HCT116 (cell line): ENCODE data around the gene THSD4. TPM values are rescaled to one million over a fixed set of nuclear protein-coding genes. Genes with fewer than 3 reads are reported as not detected.

ENCODE experiments used
- ATAC-seq: fragments of 200-7000 bp; cut with Tn5 transposase; 2 replicates; pipeline ENCODE4 v1.9.1; 2020; ENCODE audit warnings: mild to moderate bottlenecking, moderate library complexity
- BruUV-seq: library from RNA; stranded (reverse); fragments of 400-500 nt; replicated peaks from 2 replicates; lab custom pipeline; 2021; lab: Mats Ljungman, UMichigan
- CTCF ChIA-PET: fragments of 300-600 bp; sonication (Branson Sonifier 250); formaldehyde crosslinking; loops from one replicate; lab custom pipeline; 2021; ENCODE audit warnings: antibody characterized with exemption; lab: Charles Lee
- POLR2A ChIA-PET: fragments of 300-600, 350-600 bp; sonication (Branson Sonifier 250); formaldehyde crosslinking; loops from one replicate; lab custom pipeline; 2021; ENCODE audit warnings: antibody characterized with exemption; lab: Charles Lee
- RAD21 ChIA-PET, 2 experiments: fragments of 300-600 bp; sonication (Branson Sonifier 250); formaldehyde crosslinking; loops; one replicate each; lab custom pipeline; 2023; ENCODE audit warnings: low total read pairs in 2 of 2; ENCODE audit not compliant: uncharacterized antibody in 2 of 2, unreplicated experiment in 2 of 2, low non-redundant PET in 1 of 2; lab: Charles Lee
- DNase-seq: peaks from one replicate; pipeline ENCODE4 v3.0.0-alpha.2; 2010; ENCODE audit warnings: low read depth, low spot score
- H2AFZ ChIP-seq: fragments of 200-600 bp; shearing (Covaris generic), sonication (generic); 2 replicates; pipeline ENCODE4 v1.6.1; 2017; ENCODE audit warnings: low read depth, mixed run types, mixed read lengths, antibody characterized with exemption, low read length; ENCODE audit not compliant: poor library complexity, severe bottlenecking
- H3K27ac ChIP-seq: 2 replicates; pipeline ENCODE4 v1.5.1; 2012; ENCODE audit warnings: low read depth, low read length
- H3K27me3 ChIP-seq: fragments of 200-600 bp; sonication (generic); 2 replicates; pipeline ENCODE4 v1.6.1; 2016; ENCODE audit warnings: mixed run types, low read length, mixed read lengths; ENCODE audit not compliant: insufficient read depth
- H3K36me3 ChIP-seq, 2 experiments: fragments of 200-500 bp in 1 of 2; fragments of 200-600 bp in 1 of 2; sonication (Bioruptor generic) in 1 of 2; sonication (generic) in 1 of 2; 2 replicates each; pipeline versions ENCODE4 v1.5.1 to v1.6.1; 2014 to 2016; ENCODE audit warnings: low read length in 2 of 2, inconsistent platforms in 1 of 2, mixed read lengths in 1 of 2, mixed run types in 1 of 2; ENCODE audit not compliant: insufficient read depth in 2 of 2, control insufficient read depth in 1 of 2
- H3K4me1 ChIP-seq, 2 experiments: fragments of 200-600 bp in 1 of 2; sonication (generic) in 1 of 2; 2 replicates each; pipeline versions ENCODE4 v1.5.1 to v1.6.1; 2012 to 2017; ENCODE audit warnings: low read length in 2 of 2, inconsistent platforms in 1 of 2, mild to moderate bottlenecking in 1 of 2, mixed read lengths in 1 of 2, mixed run types in 1 of 2, moderate library complexity in 1 of 2; ENCODE audit not compliant: insufficient read depth in 2 of 2, control insufficient read depth in 1 of 2
- H3K4me2 ChIP-seq: fragments of 200-600 bp; sonication (generic); 2 replicates; pipeline ENCODE4 v1.6.1; 2017; ENCODE audit warnings: mixed run types, low read length, mixed read lengths
- H3K4me3 ChIP-seq, 2 experiments: fragments of 200-600 bp in 1 of 2; sonication (generic) in 1 of 2; replicated peaks in 1 of 2; 2 replicates each; pipeline ENCODE4 v1.5.1; 2011 to 2016; ENCODE audit warnings: low read length in 2 of 2, control low read depth in 1 of 2, low read depth in 1 of 2, mild to moderate bottlenecking in 1 of 2, mixed read lengths in 1 of 2, mixed run types in 1 of 2
- H3K79me2 ChIP-seq: fragments of 200-600 bp; sonication (generic); 2 replicates; pipeline ENCODE4 v1.6.1; 2017; ENCODE audit warnings: mild to moderate bottlenecking, mixed run types, low read length, moderate library complexity, mixed read lengths; ENCODE audit not compliant: insufficient read depth
- H3K9ac ChIP-seq: fragments of 200-600 bp; sonication (generic); 2 replicates; pipeline ENCODE4 v1.6.1; 2016; ENCODE audit warnings: low read length, mixed read lengths
- H3K9me2 ChIP-seq: fragments of 200-600 bp; sonication (generic), shearing (Covaris generic); 2 replicates; pipeline ENCODE4 v1.6.1; 2017; ENCODE audit warnings: mixed run types, mild to moderate bottlenecking, moderate library complexity; ENCODE audit not compliant: insufficient read depth
- H3K9me3 ChIP-seq, 2 experiments: fragments of 200-500 bp in 1 of 2; fragments of 200-600 bp in 1 of 2; sonication (Bioruptor generic) in 1 of 2; sonication (generic) in 1 of 2; 2 replicates each; pipeline ENCODE4 v1.6.1; 2014 to 2017; ENCODE audit warnings: low read length in 2 of 2, mixed read lengths in 2 of 2, inconsistent platforms in 1 of 2, low read depth in 1 of 2, mild to moderate bottlenecking in 1 of 2, mixed run types in 1 of 2, moderate library complexity in 1 of 2; ENCODE audit not compliant: control insufficient read depth in 1 of 2, insufficient read depth in 1 of 2
- H4K20me1 ChIP-seq: fragments of 200-600 bp; sonication (generic), shearing (Covaris generic); 2 replicates; pipeline ENCODE4 v1.6.1; 2017; ENCODE audit warnings: mixed run types, mild to moderate bottlenecking, moderate library complexity; ENCODE audit not compliant: insufficient read depth
- CEBPB ChIP-seq: IDR thresholded peaks from 2 replicates; pipeline ENCODE4 v1.6.1; 2012; ENCODE audit warnings: low read depth
- FOSL1 ChIP-seq: IDR thresholded peaks from 2 replicates; pipeline ENCODE4 v1.6.1; 2012; ENCODE audit warnings: low read depth
- POLR2AphosphoS5 ChIP-seq: IDR thresholded peaks from 2 replicates; pipeline ENCODE4 v1.6.1; 2011; ENCODE audit warnings: mild to moderate bottlenecking, low read depth, low read length, moderate library complexity
- RAD21 ChIP-seq: IDR thresholded peaks from 2 replicates; pipeline ENCODE4 v1.6.1; 2012; ENCODE audit warnings: low read depth, mild to moderate bottlenecking
- REST ChIP-seq: IDR thresholded peaks from 2 replicates; pipeline ENCODE4 v1.6.1; 2012; ENCODE audit warnings: low read depth
- SRF ChIP-seq: IDR thresholded peaks from 2 replicates; pipeline ENCODE4 v1.6.1; 2012; ENCODE audit warnings: low read depth
- ZBTB33 ChIP-seq: IDR thresholded peaks from 2 replicates; pipeline ENCODE4 v1.6.1; 2011; ENCODE audit warnings: mild to moderate bottlenecking, low read length, moderate library complexity; ENCODE audit not compliant: insufficient replicate concordance; ENCODE audit errors: extremely low read depth
- ZNF274 ChIP-seq: fragments of 200-500 bp; sonication (Bioruptor generic); IDR thresholded peaks from 2 replicates; pipeline ENCODE4 v1.6.1; 2014; ENCODE audit warnings: mild to moderate bottlenecking, low read depth, low read length, inconsistent platforms
- intact Hi-C: fragments of 100-400 bp; cut with micrococcal nuclease; formaldehyde crosslinking; loops from 2 replicates; pipeline ENCODE4 v1.10.0; 2022
- total RNA-seq: library from RNA; stranded (reverse); gene quantifications from one replicate; pipeline ENCODE4 v1.2.1, GENCODE V29; 2021; ENCODE audit not compliant: unreplicated experiment
- TF ChIP-seq, protein P1 (sequence below): IDR thresholded peaks from 2 replicates; pipeline ENCODE4 v1.6.1; 2012
- TF ChIP-seq, protein P2 (sequence below): IDR thresholded peaks from 2 replicates; pipeline ENCODE4 v1.6.1; 2012

THSD4 gene
- total RNA-seq, 1 experiment from 2014 or later, result 30.5 TPM

GRCh38 chr15:71465131-71465955 is 350.1 kb downstream of the THSD4 start:
- POLR2A ChIA-PET, result no interaction called here
- Histone ChIP-seq H3K36me3 (no peaks in the 10 kb centered on the region), H2AFZ (no peak overlapping the region), H3K79me2 (no peaks in the 10 kb centered on the region), H3K4me3 (no peak overlapping the region), H3K9me2 (no peaks in the 10 kb centered on the region), H3K4me2 (no peak overlapping the region), H3K9me3 (no peaks in the 10 kb centered on the region), H3K4me1 (peaks cover 5 to 6% of the 10 kb centered on the region in 2 experiments; a peak in 3 of 4 replicates), H3K9ac (no peak overlapping the region), H3K27ac (no peak overlapping the region), H3K27me3 (no peaks in the 10 kb centered on the region), H4K20me1 (no peaks in the 10 kb centered on the region)
- CTCF ChIA-PET, result no interaction called here
- intact Hi-C loops, result no loop called here
- RAD21 ChIA-PET, result interaction anchor here in 1 of 2 experiments (0.6 kb wide), 1 partner anchor 329 kb away, joined by 3 read pairs; no protein-coding TSS in a partner anchor
- BruUV-seq, result no TSS peak
- ATAC-seq (no peak), DNase-seq (no peak)
- no peak for TF ChIP-seq POLR2AphosphoS5
- no peak for TF ChIP-seq ZNF274
- TF ChIP-seq REST, result no peak
- TF ChIP-seq, protein P1, sequence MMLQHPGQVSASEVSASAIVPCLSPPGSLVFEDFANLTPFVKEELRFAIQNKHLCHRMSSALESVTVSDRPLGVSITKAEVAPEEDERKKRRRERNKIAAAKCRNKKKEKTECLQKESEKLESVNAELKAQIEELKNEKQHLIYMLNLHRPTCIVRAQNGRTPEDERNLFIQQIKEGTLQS, result no peak
- TF ChIP-seq, protein P2, sequence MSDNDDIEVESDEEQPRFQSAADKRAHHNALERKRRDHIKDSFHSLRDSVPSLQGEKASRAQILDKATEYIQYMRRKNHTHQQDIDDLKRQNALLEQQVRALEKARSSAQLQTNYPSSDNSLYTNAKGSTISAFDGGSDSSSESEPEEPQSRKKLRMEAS, result no peak
- no peak for TF ChIP-seq ZBTB33
- TF ChIP-seq FOSL1, result no peak
- TF ChIP-seq RAD21, result no peak
- TF ChIP-seq SRF, result no peak
- TF ChIP-seq CEBPB, result no peak
